DND-41 (cell line): ENCODE results near the gene FUNDC2.

Source experiments
- ATAC-seq: fragments of 200-7000 bp; cut with Tn5 transposase; 3 replicates; pipeline ENCODE4 v1.9.1; 2021; ENCODE audit warnings: low read depth; ENCODE audit not compliant: insufficient read depth
- DNase-seq: peaks from one replicate; pipeline ENCODE4 v3.0.0-alpha.2; 2020
- H2AFZ ChIP-seq: 2 replicates; pipeline ENCODE4 v1.6.0; 2012; ENCODE audit warnings: low read depth, low read length
- H3K27ac ChIP-seq: 2 replicates; pipeline ENCODE4 v1.5.1; 2012; ENCODE audit warnings: low read length, inconsistent platforms
- H3K27me3 ChIP-seq: fragments of 200-600 bp; sonication (generic); 2 replicates; pipeline ENCODE4 v1.6.0; 2012; ENCODE audit warnings: low read length, mild to moderate bottlenecking, inconsistent platforms; ENCODE audit not compliant: insufficient read depth, poor library complexity
- H3K36me3 ChIP-seq: 2 replicates; pipeline ENCODE4 v1.5.1; 2012; ENCODE audit warnings: low read length, inconsistent platforms; ENCODE audit not compliant: insufficient read depth
- H3K4me1 ChIP-seq: 2 replicates; pipeline ENCODE4 v1.5.1; 2012; ENCODE audit warnings: mild to moderate bottlenecking, low read length; ENCODE audit not compliant: insufficient read depth
- H3K4me2 ChIP-seq: 2 replicates; pipeline ENCODE4 v1.6.0; 2012; ENCODE audit warnings: mild to moderate bottlenecking, moderate library complexity, low read length, inconsistent platforms; ENCODE audit not compliant: insufficient read depth
- H3K4me3 ChIP-seq, 2 experiments: fragments of 200-600 bp in 1 of 2; shearing (Covaris generic) in 1 of 2; 2 replicates each; pipeline ENCODE4 v1.5.1; 2012 to 2016; ENCODE audit warnings: inconsistent platforms in 2 of 2, low read length in 2 of 2, mild to moderate bottlenecking in 2 of 2, low read depth in 1 of 2, moderate library complexity in 1 of 2
- H3K79me2 ChIP-seq: 2 replicates; pipeline ENCODE4 v1.6.0; 2012; ENCODE audit warnings: low read length, inconsistent platforms; ENCODE audit not compliant: insufficient read depth
- H3K9ac ChIP-seq: 2 replicates; pipeline ENCODE4 v1.6.0; 2012; ENCODE audit warnings: low read depth, mild to moderate bottlenecking, inconsistent platforms, low read length, moderate library complexity
- H3K9me3 ChIP-seq: 2 replicates; pipeline ENCODE4 v1.5.1; 2012; ENCODE audit warnings: low read length, moderate library complexity, mild to moderate bottlenecking, inconsistent platforms; ENCODE audit not compliant: insufficient read depth, severe bottlenecking
- H4K20me1 ChIP-seq: 2 replicates; pipeline ENCODE4 v1.6.0; 2012; ENCODE audit warnings: low read length; ENCODE audit not compliant: insufficient read depth
- EZH2 ChIP-seq: IDR thresholded peaks from 3 replicates; pipeline ENCODE4 v1.6.1; 2012; ENCODE audit warnings: borderline replicate concordance, low read depth, mild to moderate bottlenecking, moderate library complexity, low read length, inconsistent platforms; ENCODE audit not compliant: severe bottlenecking
- TF ChIP-seq, protein P1 (sequence below): IDR thresholded peaks from 2 replicates; pipeline ENCODE4 v1.5.1; 2012; ENCODE audit warnings: borderline replicate concordance, low read length, moderate library complexity, mild to moderate bottlenecking; ENCODE audit not compliant: poor library complexity, severe bottlenecking; ENCODE audit errors: extremely low read depth

FUNDC2 gene

DNA sequence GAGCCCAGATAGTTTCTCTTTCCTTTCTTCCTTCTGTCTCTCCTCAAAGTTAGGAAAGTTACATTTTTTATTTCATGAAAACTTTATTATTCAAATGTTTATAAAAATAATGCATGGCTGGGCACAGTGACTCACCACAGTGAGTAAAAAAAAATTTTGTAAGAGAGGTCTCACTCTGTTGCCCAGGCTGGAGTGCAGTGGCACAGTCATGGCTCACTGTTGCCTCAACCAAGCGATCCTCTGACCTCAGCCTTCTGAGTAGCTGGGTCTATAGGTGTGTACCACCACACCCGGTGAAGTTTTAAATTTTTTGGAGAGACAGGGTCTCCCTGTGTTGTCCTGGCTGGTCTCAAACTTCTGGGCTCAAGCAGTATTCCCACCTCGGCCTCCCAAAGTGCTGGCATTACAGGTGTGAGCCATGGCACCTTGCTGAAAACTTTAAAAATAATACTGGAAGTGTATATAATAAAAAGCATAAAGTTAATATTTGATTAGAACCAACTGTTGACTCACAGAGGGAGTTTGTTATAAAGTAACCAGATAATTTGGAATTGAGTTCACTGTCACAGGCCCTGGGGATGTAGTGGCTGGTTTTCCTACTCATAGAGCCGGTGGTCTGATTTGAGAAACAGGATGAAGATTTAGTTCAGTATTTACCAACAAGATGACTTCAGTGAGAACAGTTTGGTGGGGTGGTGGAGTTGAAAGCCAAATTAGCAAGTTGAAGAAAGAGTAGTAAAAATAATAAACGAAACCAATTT lies 26.3 kb downstream of the FUNDC2 start:
- H3K4me2 ChIP-seq, result no peak overlapping the region

DNA sequence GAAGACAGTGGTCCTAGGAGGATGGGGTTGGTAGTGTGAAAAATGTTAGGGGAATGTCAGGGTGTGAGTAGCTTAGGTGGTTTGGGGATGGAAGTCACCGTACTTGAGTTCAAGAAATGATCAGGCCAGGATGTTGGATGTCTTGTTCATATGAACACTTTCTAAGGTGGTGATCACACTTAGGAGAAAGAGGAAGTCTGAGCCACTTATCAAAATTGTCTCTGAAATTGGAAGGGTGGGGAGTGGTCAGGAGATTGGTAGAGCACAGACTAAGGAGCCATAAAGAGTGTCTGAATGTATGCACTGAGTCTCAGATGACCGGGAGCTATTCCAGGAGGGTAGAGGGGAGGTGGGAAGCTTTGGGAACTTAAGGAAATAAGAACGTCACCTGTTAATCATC lies 27.0 kb downstream of the FUNDC2 start:
- no peaks in the 10 kb centered on the region for H3K27me3 ChIP-seq
- H2AFZ ChIP-seq, result no peak overlapping the region
- H3K79me2 ChIP-seq, result no peaks in the 10 kb centered on the region
- H3K27ac ChIP-seq, result no peak overlapping the region
- H3K36me3 ChIP-seq, result peaks cover 42% of the 10 kb centered on the region
- no peak overlapping the region for H3K4me2 ChIP-seq
- H3K4me3 ChIP-seq, result no peak overlapping the region
- DNase-seq (no peak), ATAC-seq (no peak)
- no peaks in the 10 kb centered on the region for H4K20me1 ChIP-seq
- no peaks in the 10 kb centered on the region for H3K9me3 ChIP-seq
- peaks cover 8% of the 10 kb centered on the region for H3K4me1 ChIP-seq
- H3K9ac ChIP-seq, result no peak overlapping the region
- TF ChIP-seq, protein P1, sequence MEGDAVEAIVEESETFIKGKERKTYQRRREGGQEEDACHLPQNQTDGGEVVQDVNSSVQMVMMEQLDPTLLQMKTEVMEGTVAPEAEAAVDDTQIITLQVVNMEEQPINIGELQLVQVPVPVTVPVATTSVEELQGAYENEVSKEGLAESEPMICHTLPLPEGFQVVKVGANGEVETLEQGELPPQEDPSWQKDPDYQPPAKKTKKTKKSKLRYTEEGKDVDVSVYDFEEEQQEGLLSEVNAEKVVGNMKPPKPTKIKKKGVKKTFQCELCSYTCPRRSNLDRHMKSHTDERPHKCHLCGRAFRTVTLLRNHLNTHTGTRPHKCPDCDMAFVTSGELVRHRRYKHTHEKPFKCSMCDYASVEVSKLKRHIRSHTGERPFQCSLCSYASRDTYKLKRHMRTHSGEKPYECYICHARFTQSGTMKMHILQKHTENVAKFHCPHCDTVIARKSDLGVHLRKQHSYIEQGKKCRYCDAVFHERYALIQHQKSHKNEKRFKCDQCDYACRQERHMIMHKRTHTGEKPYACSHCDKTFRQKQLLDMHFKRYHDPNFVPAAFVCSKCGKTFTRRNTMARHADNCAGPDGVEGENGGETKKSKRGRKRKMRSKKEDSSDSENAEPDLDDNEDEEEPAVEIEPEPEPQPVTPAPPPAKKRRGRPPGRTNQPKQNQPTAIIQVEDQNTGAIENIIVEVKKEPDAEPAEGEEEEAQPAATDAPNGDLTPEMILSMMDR, result no peak
- TF ChIP-seq EZH2, result no peak

More for the DNA sequence above, 26.3 kb downstream of the FUNDC2 start:
- no peak overlapping the region for H3K4me3 ChIP-seq
- H3K79me2 ChIP-seq, result no peaks in the 10 kb centered on the region
- DNase-seq (no peak), ATAC-seq (no peak)
- peaks cover 8% of the 10 kb centered on the region for H3K4me1 ChIP-seq
- no peak for TF ChIP-seq EZH2
- TF ChIP-seq, protein P1, result no peak
- H2AFZ ChIP-seq, result no peak overlapping the region
- no peaks in the 10 kb centered on the region for H3K27me3 ChIP-seq
- H3K36me3 ChIP-seq, result peaks cover 43% of the 10 kb centered on the region
- H4K20me1 ChIP-seq, result no peaks in the 10 kb centered on the region
- no peak overlapping the region for H3K9ac ChIP-seq
- no peaks in the 10 kb centered on the region for H3K9me3 ChIP-seq
- no peak overlapping the region for H3K27ac ChIP-seq

DNA sequence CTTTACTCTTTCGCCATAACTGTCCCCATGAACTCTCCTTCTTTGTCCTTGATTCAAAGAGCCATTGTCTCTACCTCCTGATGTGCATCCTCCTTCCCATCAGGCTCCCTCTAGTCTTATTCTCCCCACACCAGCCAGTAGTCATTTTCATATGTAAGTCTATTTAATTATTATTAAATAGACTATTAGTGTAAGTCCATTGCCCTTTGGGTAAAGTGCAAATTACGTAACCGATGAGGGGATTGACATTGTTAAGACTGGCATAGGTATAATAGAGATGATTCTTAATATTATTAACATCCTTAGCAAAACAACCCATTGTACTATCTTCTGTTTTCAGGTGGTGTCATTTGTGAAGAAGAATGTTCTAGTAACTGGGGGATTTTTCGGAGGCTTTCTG lies 27.6 kb downstream of the FUNDC2 start:
- Histone ChIP-seq H3K27ac (no peak overlapping the region), H3K4me1 (peaks cover 8% of the 10 kb centered on the region), H3K9me3 (no peaks in the 10 kb centered on the region), H3K4me3 (no peak overlapping the region), H3K4me2 (no peak overlapping the region), H2AFZ (no peak overlapping the region), H3K9ac (no peak overlapping the region), H4K20me1 (no peaks in the 10 kb centered on the region), H3K79me2 (no peaks in the 10 kb centered on the region), H3K36me3 (peaks cover 42% of the 10 kb centered on the region), H3K27me3 (no peaks in the 10 kb centered on the region)
- no peak for DNase-seq
- TF ChIP-seq, protein P1, result no peak
- TF ChIP-seq EZH2, result no peak
- no peak for ATAC-seq
